HG03457 (cell line): ENCODE data around the gene PPP1R12B.
"Not testable (repeated sequence)": the region's sequence is repeated elsewhere in the genome, so short reads cannot be mapped to it uniquely, and the experiment has no call there.

Experiments used
- ATAC-seq: cut with Tn5 transposase; IDR thresholded peaks from one replicate; pipeline ENCODE4 v1.9.1; 2021; ENCODE audit warnings: moderate number of reproducible peaks; ENCODE audit not compliant: unreplicated experiment

The PPP1R12B gene

GRCh38 chr1:202473266-202474045 is 125.0 kb downstream of the PPP1R12B start:
- not testable (repeated sequence) for ATAC-seq

GRCh38 chr1:202479661-202480060 is 131.2 kb downstream of the PPP1R12B start:
- not testable (repeated sequence) for ATAC-seq

GRCh38 chr1:202480640-202481039 is 132.1 kb downstream of the PPP1R12B start:
- not testable (repeated sequence) for ATAC-seq

GRCh38 chr1:202483362-202483761 is 134.9 kb downstream of the PPP1R12B start:
- ATAC-seq: not testable (repeated sequence)

GRCh38 chr1:202484032-202484431 is 135.5 kb downstream of the PPP1R12B start:
- not testable (repeated sequence) for ATAC-seq

- not testable (repeated sequence) for ATAC-seq
These were observed 136.3 kb downstream of the PPP1R12B start for GRCh38 chr1:202484820-202485219.

- ATAC-seq: not testable (repeated sequence)
These were observed 139.7 kb downstream of the PPP1R12B start for GRCh38 chr1:202488178-202488649.

GRCh38 chr1:202489101-202489500 is 140.6 kb downstream of the PPP1R12B start:
- not testable (repeated sequence) for ATAC-seq

GRCh38 chr1:202493112-202493511 is 144.6 kb downstream of the PPP1R12B start:
- ATAC-seq: not testable (repeated sequence)

- ATAC-seq: no peak
These were observed 150.0 kb downstream of the PPP1R12B start for GRCh38 chr1:202498542-202498941.

GRCh38 chr1:202499997-202500396 is 151.5 kb downstream of the PPP1R12B start:
- ATAC-seq: not testable (repeated sequence)

- no peak for ATAC-seq
These were observed 152.8 kb downstream of the PPP1R12B start for GRCh38 chr1:202501281-202501680.

- ATAC-seq: no peak
These were observed 156.9 kb downstream of the PPP1R12B start for GRCh38 chr1:202505356-202505755.

GRCh38 chr1:202505880-202506575 is 157.5 kb downstream of the PPP1R12B start:
- not testable (repeated sequence) for ATAC-seq

GRCh38 chr1:202508863-202509262 is 160.4 kb downstream of the PPP1R12B start:
- ATAC-seq: not testable (repeated sequence)

GRCh38 chr1:202513875-202514274 is 165.4 kb downstream of the PPP1R12B start:
- ATAC-seq: not testable (repeated sequence)

- no peak for ATAC-seq
These were observed 168.0 kb downstream of the PPP1R12B start for GRCh38 chr1:202516434-202516877.

GRCh38 chr1:202517146-202517545 is 168.6 kb downstream of the PPP1R12B start:
- ATAC-seq: not testable (repeated sequence)

- ATAC-seq: not testable (repeated sequence)
These were observed 169.7 kb downstream of the PPP1R12B start for GRCh38 chr1:202518180-202518579.

GRCh38 chr1:202518905-202519304 is 170.4 kb downstream of the PPP1R12B start:
- ATAC-seq: not testable (repeated sequence)

- ATAC-seq: not testable (repeated sequence)
These were observed 171.8 kb downstream of the PPP1R12B start for GRCh38 chr1:202520129-202520856.
